Effector memory CD4-positive, alpha-beta T cell (primary cell): Measurements from ENCODE around the gene SATB1.

Experiments used
- DNase-seq, 3 donors: peaks; one replicate each; pipeline ENCODE4 v3.0.0-alpha.2; 2020
- H3K27ac ChIP-seq: 2 replicates; pipeline ENCODE4 v1.7.0; 2013; ENCODE audit warnings: mild to moderate bottlenecking, low read length, moderate library complexity; ENCODE audit not compliant: insufficient read depth, poor library complexity, severe bottlenecking
- H3K27me3 ChIP-seq: replicated peaks from 2 replicates; pipeline ENCODE4 v1.7.0; 2013; ENCODE audit warnings: mild to moderate bottlenecking, low read length; ENCODE audit not compliant: insufficient read depth, control insufficient read depth, poor library complexity, severe bottlenecking
- H3K36me3 ChIP-seq: 2 replicates; pipeline ENCODE4 v1.7.0; 2013; ENCODE audit warnings: mild to moderate bottlenecking, low read length, moderate library complexity; ENCODE audit not compliant: control insufficient read depth, insufficient read depth
- H3K4me1 ChIP-seq: 2 replicates; pipeline ENCODE4 v1.7.0; 2013; ENCODE audit warnings: low read length, mild to moderate bottlenecking; ENCODE audit not compliant: control insufficient read depth, insufficient read depth, poor library complexity, severe bottlenecking
- H3K4me3 ChIP-seq: 2 replicates; pipeline ENCODE4 v1.7.0; 2013; ENCODE audit warnings: low read length, low read depth, mild to moderate bottlenecking; ENCODE audit not compliant: insufficient read depth, poor library complexity, severe bottlenecking
- H3K9me3 ChIP-seq: 2 replicates; pipeline ENCODE4 v1.7.0; 2013; ENCODE audit warnings: mild to moderate bottlenecking, low read length, moderate library complexity; ENCODE audit not compliant: control insufficient read depth

Gene SATB1

DNA sequence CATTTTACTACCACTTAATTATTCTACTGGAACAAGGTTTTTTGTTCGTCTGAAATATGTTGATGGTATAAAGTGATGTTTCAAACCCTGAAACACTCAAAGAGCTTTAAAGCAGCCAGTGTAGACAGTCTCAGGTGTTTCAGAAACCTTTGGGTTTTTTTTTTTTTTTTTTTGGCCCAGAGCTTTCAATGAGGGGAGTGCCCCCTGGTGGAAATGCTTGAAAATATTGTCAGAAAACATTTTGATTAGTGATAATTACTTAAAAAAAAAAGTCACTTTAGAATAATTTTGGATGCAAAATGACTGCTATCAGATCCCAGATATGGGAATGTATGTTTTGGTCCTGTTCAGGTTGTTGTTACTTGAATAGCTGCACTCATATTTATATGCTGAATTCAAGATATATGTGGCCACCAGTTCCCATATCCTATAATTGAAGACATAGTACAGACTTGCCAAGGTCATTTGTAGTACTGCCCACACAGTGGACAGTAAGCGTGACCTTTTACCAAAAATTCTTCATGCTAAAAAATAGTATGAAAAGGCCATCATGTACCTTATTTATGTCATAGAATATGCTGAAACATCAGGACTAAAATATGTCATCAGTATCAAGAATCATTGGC is 35.9 kb downstream of the SATB1 start:
- Histone ChIP-seq H3K27ac (peak overlapping the region; percentile 23), H3K4me1 (peaks cover 2% of the 10 kb centered on the region), H3K36me3 (peaks cover 24% of the 10 kb centered on the region), H3K9me3 (no peaks in the 10 kb centered on the region), H3K27me3 (no peaks in the 10 kb centered on the region), H3K4me3 (no peak overlapping the region)
- DNase-seq: no peak

- Histone ChIP-seq H3K27ac (no peak overlapping the region), H3K4me1 (peaks cover 2% of the 10 kb centered on the region), H3K27me3 (no peaks in the 10 kb centered on the region), H3K9me3 (no peaks in the 10 kb centered on the region), H3K4me3 (no peak overlapping the region), H3K36me3 (peaks cover 19% of the 10 kb centered on the region)
- no peak for DNase-seq
These were observed 38.8 kb downstream of the SATB1 start for GRCh38 chr3:18386274-18386890.

- Histone ChIP-seq H3K9me3 (no peaks in the 10 kb centered on the region), H3K4me3 (no peak overlapping the region), H3K4me1 (peaks cover 2% of the 10 kb centered on the region), H3K36me3 (peaks cover 19% of the 10 kb centered on the region), H3K27ac (no peak overlapping the region), H3K27me3 (no peaks in the 10 kb centered on the region)
- DNase-seq: no peak
These were observed 39.4 kb downstream of the SATB1 start for GRCh38 chr3:18385706-18386105.

GRCh38 chr3:18382760-18383369 is 42.3 kb downstream of the SATB1 start:
- Histone ChIP-seq H3K9me3 (no peaks in the 10 kb centered on the region), H3K4me1 (peaks cover 8% of the 10 kb centered on the region), H3K4me3 (no peak overlapping the region), H3K27me3 (no peaks in the 10 kb centered on the region), H3K27ac (no peak overlapping the region), H3K36me3 (peaks cover 27% of the 10 kb centered on the region)
- no peak for DNase-seq

- Histone ChIP-seq H3K27me3 (no peaks in the 10 kb centered on the region), H3K36me3 (peaks cover 36% of the 10 kb centered on the region), H3K4me3 (no peak overlapping the region), H3K9me3 (no peaks in the 10 kb centered on the region), H3K27ac (no peak overlapping the region), H3K4me1 (peaks cover 8% of the 10 kb centered on the region)
- no peak for DNase-seq
These were observed 45.5 kb downstream of the SATB1 start for GRCh38 chr3:18379647-18380046.

GRCh38 chr3:18378218-18378617 is 46.9 kb downstream of the SATB1 start:
- no peak for DNase-seq
- Histone ChIP-seq H3K27ac (no peak overlapping the region), H3K4me1 (peaks cover 18% of the 10 kb centered on the region), H3K9me3 (no peaks in the 10 kb centered on the region), H3K36me3 (peaks cover 37% of the 10 kb centered on the region), H3K4me3 (no peak overlapping the region), H3K27me3 (no peaks in the 10 kb centered on the region)

- Histone ChIP-seq H3K36me3 (peaks cover 36% of the 10 kb centered on the region), H3K27ac (no peak overlapping the region), H3K9me3 (no peaks in the 10 kb centered on the region), H3K4me1 (peaks cover 23% of the 10 kb centered on the region), H3K27me3 (no peaks in the 10 kb centered on the region), H3K4me3 (no peak overlapping the region)
- DNase-seq: no peak
These were observed 48.5 kb downstream of the SATB1 start for GRCh38 chr3:18376682-18377081.

DNA sequence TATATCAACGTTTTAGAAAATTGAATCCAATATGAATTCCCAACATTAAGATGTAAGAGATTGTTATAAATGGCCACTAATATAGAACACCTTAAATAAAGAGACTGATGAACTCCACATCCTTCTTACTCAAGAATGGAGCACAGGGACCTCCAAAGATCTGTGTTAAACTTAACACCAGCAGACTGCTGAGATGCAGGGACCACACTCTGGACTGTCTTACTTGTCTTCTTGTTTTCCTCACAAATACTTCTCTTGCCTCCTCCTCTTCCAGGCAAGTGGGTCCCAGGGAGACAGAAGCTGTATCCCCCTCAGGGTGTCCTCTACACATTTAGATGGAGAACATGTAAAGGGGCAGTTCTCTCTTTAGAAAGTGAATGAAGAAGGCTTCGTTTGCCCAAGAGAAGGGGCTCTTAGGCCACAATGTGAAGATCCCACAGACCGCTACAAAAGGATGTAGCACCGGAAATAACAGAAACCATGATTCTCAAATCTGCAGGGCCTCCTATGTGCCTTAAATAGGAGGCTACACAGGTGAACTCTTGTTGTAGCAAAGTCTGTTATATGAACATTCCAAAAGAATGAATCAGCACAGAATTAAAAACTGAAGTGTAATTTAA is 52.2 kb downstream of the SATB1 start:
- Histone ChIP-seq H3K27me3 (no peaks in the 10 kb centered on the region), H3K9me3 (no peaks in the 10 kb centered on the region), H3K4me1 (peaks cover 15% of the 10 kb centered on the region), H3K4me3 (no peak overlapping the region), H3K36me3 (peaks cover 39% of the 10 kb centered on the region), H3K27ac (no peak overlapping the region)
- DNase-seq: no peak

GRCh38 chr3:18370672-18371071 is 54.5 kb downstream of the SATB1 start:
- Histone ChIP-seq H3K36me3 (peaks cover 39% of the 10 kb centered on the region), H3K4me1 (peaks cover 15% of the 10 kb centered on the region), H3K27me3 (no peaks in the 10 kb centered on the region), H3K27ac (no peak overlapping the region), H3K4me3 (no peak overlapping the region), H3K9me3 (no peaks in the 10 kb centered on the region)
- DNase-seq: no peak
